ENCODE data around the gene GGT5.

The GGT5 gene

GRCh38 chr22:24230911-24231656 lies 13.8 kb downstream of the GGT5 start:
- in situ Hi-C loops (cut with HindIII; ENCODE audit: low sequenced_read_pairs) = no loop called here
- DNase-seq (ENCODE audit: low read depth, low spot score) = no peak
- peak; percentile 31 for TF ChIP-seq CTCF (IDR thresholded peaks at IDR 0.05; ENCODE audit: low read depth, low read length)
- no peak overlapping the region for H3K4me3 ChIP-seq (ENCODE audit: low read depth, low read length)

- no peak for DNase-seq (ENCODE audit: low read depth, low spot score)
- no peak for TF ChIP-seq CTCF (IDR thresholded peaks at IDR 0.05; ENCODE audit: low read depth, low read length)
- in situ Hi-C loops (cut with HindIII; ENCODE audit: low sequenced_read_pairs) = no loop called here
Observed at GRCh38 chr22:24225951-24226350, 18.9 kb downstream of the GGT5 start.

GRCh38 chr22:24225044-24225601 lies 19.8 kb downstream of the GGT5 start:
- H3K4me3 ChIP-seq (ENCODE audit: low read depth, low read length) = no peak overlapping the region
- DNase-seq (ENCODE audit: low read depth, low spot score) = no peak
- no peak for TF ChIP-seq CTCF (IDR thresholded peaks at IDR 0.05; ENCODE audit: low read depth, low read length)
- in situ Hi-C loops (cut with HindIII; ENCODE audit: low sequenced_read_pairs) = no loop called here

More at GRCh38 chr22:24225951-24226350, 18.9 kb downstream of the GGT5 start:
- H3K4me3 ChIP-seq (ENCODE audit: low read depth, low read length) = no peak overlapping the region

- in situ Hi-C loops (cut with HindIII; ENCODE audit: low sequenced_read_pairs) = no loop called here
- TF ChIP-seq CTCF (IDR thresholded peaks at IDR 0.05; ENCODE audit: low read depth, low read length) = no peak
- no peak overlapping the region for H3K4me3 ChIP-seq (ENCODE audit: low read depth, low read length)
- DNase-seq (ENCODE audit: low read depth, low spot score) = no peak
Observed at GRCh38 chr22:24224468-24224867, 20.4 kb downstream of the GGT5 start.

- no peak for DNase-seq (ENCODE audit: low read depth, low spot score)
- no peak overlapping the region for H3K4me3 ChIP-seq (ENCODE audit: low read depth, low read length)
- in situ Hi-C loops (cut with HindIII; ENCODE audit: low sequenced_read_pairs) = no loop called here
- no peak for TF ChIP-seq CTCF (IDR thresholded peaks at IDR 0.05; ENCODE audit: low read depth, low read length)
Observed at GRCh38 chr22:24219750-24220149, 25.1 kb downstream of the GGT5 start.

- no peak for TF ChIP-seq CTCF (IDR thresholded peaks at IDR 0.05; ENCODE audit: low read depth, low read length)
- in situ Hi-C loops (cut with HindIII; ENCODE audit: low sequenced_read_pairs) = no loop called here
Observed at GRCh38 chr22:24217384-24217783, 27.5 kb downstream of the GGT5 start.

More at GRCh38 chr22:24217384-24217783, 27.5 kb downstream of the GGT5 start:
- no peak overlapping the region for H3K4me3 ChIP-seq (ENCODE audit: low read depth, low read length)
- no peak for DNase-seq (ENCODE audit: low read depth, low spot score)

Measured in astrocyte of the spinal cord (primary cell).